Type B pancreatic cell (in vitro differentiated cells): ENCODE measurements around the gene BCR. TPM values are rescaled to one million over a fixed set of nuclear protein-coding genes. Genes with fewer than 3 reads are reported as not detected.
A peak's percentile ranks its signal among the peaks of the same experiment; 100 is the strongest.

ENCODE experiments used
- DNase-seq: peaks from one replicate; pipeline ENCODE4 v3.0.0; 2021; ENCODE audit warnings: mixed read lengths; ENCODE audit not compliant: unreplicated experiment; ENCODE audit errors: extremely low spot score
- H3K27ac Mint-ChIP-seq: 2 replicates; pipeline ENCODE4 v1.8.0; 2021; ENCODE audit warnings: mild to moderate bottlenecking, mixed read lengths
- H3K27me3 Mint-ChIP-seq: 2 replicates; pipeline ENCODE4 v1.8.0; 2021; ENCODE audit warnings: mixed read lengths
- H3K36me3 Mint-ChIP-seq: 2 replicates; pipeline ENCODE4 v1.8.0; 2021; ENCODE audit warnings: mixed read lengths
- H3K4me1 Mint-ChIP-seq: one replicate; pipeline ENCODE4 v1.8.0; 2021; ENCODE audit warnings: mixed read lengths; ENCODE audit not compliant: unreplicated experiment
- H3K4me3 Mint-ChIP-seq: 2 replicates; pipeline ENCODE4 v1.8.0; 2021; ENCODE audit warnings: mild to moderate bottlenecking, mixed read lengths
- H3K9me3 Mint-ChIP-seq: 2 replicates; pipeline ENCODE4 v1.8.0; 2021; ENCODE audit warnings: mixed read lengths
- CTCF ChIP-seq: fragments of 200-600 bp; sonication (generic); conservative IDR thresholded peaks from 2 replicates; pipeline ENCODE4 v1.5.0; 2021; ENCODE audit warnings: antibody characterized with exemption, mild to moderate bottlenecking
- total RNA-seq: library from RNA; stranded (reverse); gene quantifications from 2 replicates; pipeline ENCODE4 v1.2.1, GENCODE V29; 2021; ENCODE audit warnings: low replicate concordance

Gene BCR
- total RNA-seq, 1 donor from 2014 or later, result 61.2 TPM

- Mint-ChIP-seq H3K9me3 (no peaks in the 10 kb centered on the region), H3K4me1 (peaks cover 42% of the 10 kb centered on the region), H3K27ac (peak overlapping the region; percentile 44), H3K36me3 (peaks cover 16% of the 10 kb centered on the region), H3K4me3 (peak overlapping the region; percentile 22), H3K27me3 (no peaks in the 10 kb centered on the region)
- TF ChIP-seq CTCF, result no peak
- DNase-seq, result no peak
Measured at GRCh38 chr22:23234409-23235161, 54.3 kb downstream of the BCR start.

- H3K36me3 Mint-ChIP-seq, result peaks cover 9% of the 10 kb centered on the region
- no peak for TF ChIP-seq CTCF
- no peak overlapping the region for H3K4me3 Mint-ChIP-seq
- no peak overlapping the region for H3K27ac Mint-ChIP-seq
- DNase-seq, result no peak
- no peaks in the 10 kb centered on the region for H3K9me3 Mint-ChIP-seq
- peaks cover 36% of the 10 kb centered on the region for H3K4me1 Mint-ChIP-seq
- H3K27me3 Mint-ChIP-seq, result no peaks in the 10 kb centered on the region
Measured at GRCh38 chr22:23235425-23235824, 55.1 kb downstream of the BCR start.

DNA sequence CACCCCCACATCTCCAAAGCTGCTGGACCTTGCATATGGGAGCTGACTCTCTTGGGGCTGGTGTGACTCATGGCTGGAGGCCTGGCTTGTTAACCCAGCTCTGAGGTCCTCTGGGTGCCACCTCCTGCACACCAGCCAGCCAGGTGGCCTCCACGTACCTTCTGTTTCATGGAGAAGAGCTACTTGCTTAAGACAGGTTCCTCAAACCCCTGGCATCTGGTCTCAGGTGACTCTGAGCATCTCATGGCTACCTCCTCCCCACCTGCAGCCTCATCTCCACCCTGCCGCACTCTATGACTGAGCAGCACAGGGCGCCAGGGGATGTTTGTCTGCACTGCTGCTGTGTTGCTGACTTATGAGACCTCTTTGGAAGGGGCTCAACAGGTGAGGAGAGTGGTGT, 55.7 kb downstream of the BCR start:
- peaks cover 13% of the 10 kb centered on the region for H3K36me3 Mint-ChIP-seq
- H3K9me3 Mint-ChIP-seq, result no peaks in the 10 kb centered on the region
- H3K4me1 Mint-ChIP-seq, result peaks cover 35% of the 10 kb centered on the region
- no peaks in the 10 kb centered on the region for H3K27me3 Mint-ChIP-seq
- H3K27ac Mint-ChIP-seq, result no peak overlapping the region
- TF ChIP-seq CTCF, result no peak
- no peak for DNase-seq
- no peak overlapping the region for H3K4me3 Mint-ChIP-seq

- Mint-ChIP-seq H3K4me3 (no peak overlapping the region), H3K9me3 (no peaks in the 10 kb centered on the region), H3K36me3 (peaks cover 13% of the 10 kb centered on the region), H3K27me3 (no peaks in the 10 kb centered on the region), H3K27ac (no peak overlapping the region), H3K4me1 (peaks cover 37% of the 10 kb centered on the region)
- no peak for TF ChIP-seq CTCF
- DNase-seq, result no peak
Measured at GRCh38 chr22:23236440-23237184, 56.3 kb downstream of the BCR start.

DNA sequence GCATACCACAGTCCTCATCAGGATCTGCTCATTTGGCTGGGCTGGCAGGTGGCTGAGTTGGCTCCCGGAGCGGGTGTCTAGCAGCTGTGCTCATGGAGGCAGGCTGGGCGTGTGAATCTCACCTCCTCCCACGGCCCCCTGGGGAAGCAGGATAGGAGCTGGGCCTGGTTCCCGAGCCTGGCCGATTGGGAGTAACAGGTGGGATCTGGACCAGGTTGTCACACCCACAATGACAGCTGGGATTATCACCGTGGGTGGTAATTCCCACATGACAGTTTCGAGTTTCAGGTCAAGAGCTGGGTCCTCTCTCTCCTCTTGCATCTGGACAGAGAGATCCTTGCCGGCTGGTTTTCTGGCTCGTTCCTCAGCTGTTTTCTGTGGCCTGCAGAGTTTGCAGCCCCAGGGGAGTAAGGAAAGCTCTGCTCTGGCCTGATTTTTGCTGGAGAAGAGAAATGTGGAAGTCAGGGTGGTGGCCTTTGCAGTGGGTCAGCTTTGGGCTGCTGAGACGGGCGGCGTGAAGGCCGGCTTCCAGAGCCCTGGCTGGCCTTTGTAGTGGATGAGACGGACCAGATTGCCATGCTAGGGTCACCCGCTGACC, 57.0 kb downstream of the BCR start:
- Mint-ChIP-seq H3K36me3 (peaks cover 13% of the 10 kb centered on the region), H3K4me3 (no peak overlapping the region), H3K27ac (no peak overlapping the region), H3K4me1 (peaks cover 42% of the 10 kb centered on the region), H3K9me3 (no peaks in the 10 kb centered on the region), H3K27me3 (no peaks in the 10 kb centered on the region)
- no peak for DNase-seq
- TF ChIP-seq CTCF, result no peak
